Stomach (tissue), 9 donors: ENCODE data around the gene ATRNL1. TPM values are rescaled to one million over a fixed set of nuclear protein-coding genes. Genes with fewer than 3 reads are reported as not detected.

ENCODE experiments used
- DNase-seq, 2 donors: peaks; one replicate each; pipeline versions ENCODE4 v3.0.0 to v3.0.0-alpha.2; 2013 to 2019
- H3K27ac ChIP-seq, 5 donors: fragments of 200-600 bp in 4 of 5; sonication (generic) in 4 of 5; one replicate each; pipeline ENCODE4 v1.5.1; 2013 to 2019; ENCODE audit warnings: mild to moderate bottlenecking in 1 of 5, moderate library complexity in 1 of 5
- H3K27me3 ChIP-seq, 3 donors: fragments of 200-600 bp; sonication (generic); one replicate each; pipeline ENCODE4 v1.5.1; 2017 to 2019; ENCODE audit warnings: mixed run types in 1 of 3
- H3K36me3 ChIP-seq, 4 donors: fragments of 200-600 bp; sonication (generic); 1 replicate in 3 of 4; 2 replicates in 1 of 4; pipeline ENCODE4 v1.5.1; 2016 to 2019
- H3K4me1 ChIP-seq, 4 donors: fragments of 200-600 bp; sonication (generic); one replicate each; pipeline ENCODE4 v1.5.1; 2016 to 2019
- H3K4me3 ChIP-seq, 4 donors: fragments of 200-600 bp; sonication (generic) in 3 of 4; one replicate each; pipeline ENCODE4 v1.5.1; 2016 to 2019; ENCODE audit warnings: mild to moderate bottlenecking in 1 of 4
- H3K9me3 ChIP-seq, 4 donors: fragments of 200-600 bp; sonication (generic); one replicate each; pipeline ENCODE4 v1.5.1; 2016 to 2019
- CTCF ChIP-seq, 7 experiments: fragments of 450-650 bp in 4 of 7; fragments of 200-600 bp in 3 of 7; sonication (generic) in 3 of 7; IDR thresholded peaks; one replicate each; pipeline ENCODE4 v1.5.1; 2016 to 2019; ENCODE audit warnings: antibody characterized with exemption in 7 of 7, control low read depth in 2 of 7, mild to moderate bottlenecking in 1 of 7
- EP300 ChIP-seq: sonication (generic); formaldehyde crosslinking; IDR thresholded peaks from one replicate; pipeline ENCODE4 v1.6.1; 2017; ENCODE audit warnings: antibody characterized with exemption
- POLR2A ChIP-seq, 4 donors: fragments of 450-650 bp; IDR thresholded peaks; one replicate each; pipeline ENCODE4 v1.6.1; 2016; ENCODE audit warnings: antibody characterized with exemption in 4 of 4, control low read depth in 2 of 4, mild to moderate bottlenecking in 1 of 4, moderate library complexity in 1 of 4
- POLR2AphosphoS5 ChIP-seq, 3 donors: sonication (generic); formaldehyde crosslinking; IDR thresholded peaks; one replicate each; pipeline ENCODE4 v1.6.1; 2016; ENCODE audit warnings: antibody characterized with exemption in 3 of 3
- WGBS, 5 donors: extraction: QIAGEN DNeasy Blood & Tissue Kit in 3 of 5; methylation state at CpG; one replicate each; pipeline versions ENCODE4 v1.1.5 to v1.1.7; 2013 to 2018; 5-methylcytosine and 5-hydroxymethylcytosine counted together
- intact Hi-C: fragments of 100-400 bp; cut with DNase I; formaldehyde crosslinking; loops from one replicate; pipeline ENCODE4 v1.15.1; 2023; ENCODE audit warnings: low total_unique reads
- polyA plus RNA-seq, 3 donors: library from polyadenylated mRNA; stranded (reverse); fragments of 200-250 nt; gene quantifications; one replicate each; pipeline ENCODE4 v1.2.3, GENCODE V29; 2013
- total RNA-seq, 5 donors: library from RNA; depleted of rRNA; stranded (reverse); fragments of >200 nt; gene quantifications; one replicate each; pipeline versions ENCODE4 v1.1.0 to v1.2.3, GENCODE V29; 2014 to 2016
- donor health status: healthy with polysubstance abuse.
- donor health status: Bipolar disorder and iron deficiency.
- donor health status: healthy.

Gene ATRNL1
- total and polyA plus RNA-seq, 8 donors: 0.12 to 50.7 (median 0.72) TPM; not detected in 1

DNA sequence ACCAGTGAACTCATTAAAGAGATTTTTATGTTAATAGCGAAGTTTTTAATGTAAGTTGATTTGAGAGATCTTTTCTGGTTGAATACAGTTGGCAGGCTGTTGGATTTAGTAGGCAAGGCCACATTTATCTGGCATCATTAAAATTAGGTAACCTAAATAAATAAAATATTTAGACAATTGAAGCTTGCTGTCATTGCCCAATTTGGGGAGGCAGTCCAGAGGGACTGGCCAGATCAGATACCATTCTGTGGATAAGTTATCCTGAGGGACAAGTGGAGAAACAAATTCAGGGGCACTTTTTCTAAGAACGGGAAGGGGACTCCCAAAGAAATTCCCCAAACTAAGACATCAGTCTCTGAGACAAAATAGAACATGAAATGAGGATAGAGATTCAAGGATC is 782.0 kb downstream of the ATRNL1 start:
- Histone ChIP-seq H3K9me3 (no peaks in the 10 kb centered on the region), H3K4me3 (no peak overlapping the region), H3K36me3 (no peaks in the 10 kb centered on the region), H3K27me3 (no peaks in the 10 kb centered on the region), H3K4me1 (peaks cover 0 to 7% (median 0%) of the 10 kb centered on the region in 4 donors), H3K27ac (no peak overlapping the region)
- no peak for DNase-seq
- intact Hi-C loops: no loop called here
- 79 to 93% (median 83%) methylated on average over 2 of the region's 2 CpGs for WGBS, 5 donors
- TF ChIP-seq POLR2AphosphoS5 (IDR thresholded peaks at IDR 0.05) (no peak), CTCF (IDR thresholded peaks at IDR 0.05) (no peak), EP300 (no peak), POLR2A (IDR thresholded peaks at IDR 0.05) (no peak)

- no peaks in the 10 kb centered on the region for H3K36me3 ChIP-seq
- no peaks in the 10 kb centered on the region for H3K4me1 ChIP-seq
- 43 to 61% (median 49%) methylated on average over 6 of the region's 6 CpGs for WGBS, 5 donors
- H3K4me3 ChIP-seq: no peak overlapping the region
- H3K9me3 ChIP-seq: no peaks in the 10 kb centered on the region
- TF ChIP-seq POLR2A (IDR thresholded peaks at IDR 0.05) (no peak), EP300 (no peak)
- no peak for DNase-seq
- H3K27me3 ChIP-seq: no peaks in the 10 kb centered on the region
- intact Hi-C loops: no loop called here
- H3K27ac ChIP-seq: no peak overlapping the region
Observed at GRCh38 chr10:115879372-115880089, 786.4 kb downstream of the ATRNL1 start.

GRCh38 chr10:115882021-115882420 is 788.9 kb downstream of the ATRNL1 start:
- no peak for DNase-seq
- Histone ChIP-seq H3K4me3 (no peak overlapping the region), H3K9me3 (no peaks in the 10 kb centered on the region), H3K4me1 (no peaks in the 10 kb centered on the region), H3K36me3 (no peaks in the 10 kb centered on the region), H3K27me3 (no peaks in the 10 kb centered on the region), H3K27ac (no peak overlapping the region)
- WGBS, 5 donors: 70 to 81% (median 80%) methylated on average over 4 of the region's 4 CpGs
- intact Hi-C loops: no loop called here
- TF ChIP-seq EP300 (no peak), CTCF (IDR thresholded peaks at IDR 0.05) (no peak), POLR2A (IDR thresholded peaks at IDR 0.05) (no peak), POLR2AphosphoS5 (IDR thresholded peaks at IDR 0.05) (no peak)

GRCh38 chr10:115883372-115883771 is 790.2 kb downstream of the ATRNL1 start:
- Histone ChIP-seq H3K36me3 (no peaks in the 10 kb centered on the region), H3K9me3 (no peaks in the 10 kb centered on the region), H3K27me3 (no peaks in the 10 kb centered on the region), H3K4me1 (no peaks in the 10 kb centered on the region), H3K27ac (no peak overlapping the region), H3K4me3 (no peak overlapping the region)
- no peak for DNase-seq
- intact Hi-C loops: no loop called here
- TF ChIP-seq EP300 (no peak), CTCF (IDR thresholded peaks at IDR 0.05) (no peak), POLR2AphosphoS5 (IDR thresholded peaks at IDR 0.05) (no peak), POLR2A (IDR thresholded peaks at IDR 0.05) (no peak)
- WGBS, 5 donors: 89 to 93% (median 91%) methylated on average over 1 of the region's 1 CpG

GRCh38 chr10:115884331-115884730 is 791.2 kb downstream of the ATRNL1 start:
- no peaks in the 10 kb centered on the region for H3K4me1 ChIP-seq
- no peaks in the 10 kb centered on the region for H3K9me3 ChIP-seq
- H3K4me3 ChIP-seq: no peak overlapping the region
- H3K27me3 ChIP-seq: no peaks in the 10 kb centered on the region
- 86 to 92% (median 89%) methylated on average over 5 of the region's 5 CpGs for WGBS, 5 donors
- TF ChIP-seq POLR2A (IDR thresholded peaks at IDR 0.05) (no peak), EP300 (no peak), POLR2AphosphoS5 (IDR thresholded peaks at IDR 0.05) (no peak), CTCF (IDR thresholded peaks at IDR 0.05) (no peak)
- H3K27ac ChIP-seq: no peak overlapping the region
- intact Hi-C loops: no loop called here
- no peaks in the 10 kb centered on the region for H3K36me3 ChIP-seq
- DNase-seq: no peak
